Uterus (tissue), 2 donors: Measurements from ENCODE around the gene LRRC3B.

Experiments
- CTCF ChIP-seq, 4 experiments: fragments of 200-600 bp in 2 of 4; fragments of 450-650 bp in 2 of 4; sonication (generic) in 2 of 4; IDR thresholded peaks; one replicate each; pipeline ENCODE4 v1.5.1; 2016 to 2019; ENCODE audit warnings: antibody characterized with exemption in 4 of 4, mild to moderate bottlenecking in 2 of 4, moderate library complexity in 1 of 4
- POLR2A ChIP-seq, 2 donors: fragments of 450-650 bp; IDR thresholded peaks; one replicate each; pipeline ENCODE4 v1.6.1; 2016; ENCODE audit warnings: antibody characterized with exemption in 2 of 2, mild to moderate bottlenecking in 1 of 2, moderate library complexity in 1 of 2

DNA sequence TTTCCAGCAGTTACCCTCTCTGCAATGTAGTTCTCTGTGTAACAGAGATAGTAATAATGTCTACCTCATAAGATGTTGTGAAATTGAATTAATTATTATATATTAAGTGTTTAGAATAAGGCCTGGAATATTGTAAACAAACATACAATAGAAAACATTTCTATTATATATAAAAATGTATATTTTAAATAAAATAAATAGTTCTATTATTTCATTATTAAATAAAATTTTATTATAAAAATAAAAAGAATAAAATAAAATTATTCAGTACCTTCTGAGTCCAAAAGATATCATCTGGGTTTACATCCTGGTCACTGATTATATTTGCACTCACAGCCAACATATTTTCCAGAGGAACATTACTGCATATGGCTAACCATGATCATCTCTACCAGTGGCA is 135.4 kb downstream of the LRRC3B start:
- TF ChIP-seq CTCF (IDR thresholded peaks at IDR 0.05) (no peak), POLR2A (IDR thresholded peaks at IDR 0.05) (no peak)
